CD4-positive, CD25-positive, alpha-beta regulatory T cell (primary cell): ENCODE data around the gene DAGLA. TPM values are rescaled to one million over a fixed set of nuclear protein-coding genes. Genes with fewer than 3 reads are reported as not detected.
"Not testable (repeated sequence)": the region's sequence is repeated elsewhere in the genome, so short reads cannot be mapped to it uniquely, and the experiment has no call there.

Experiments used
- ATAC-seq, 2 donors: fragments of 150-1000 bp; cut with Tn5 transposase; one replicate each; pipeline ENCODE4 v1.10.0; 2021; ENCODE audit warnings: low read depth in 2 of 2, moderate number of reproducible peaks in 2 of 2, moderate library complexity in 1 of 2
- DNase-seq, 3 donors: peaks; one replicate each; pipeline versions ENCODE4 v3.0.0 to v3.0.0-alpha.2; 2012 to 2022; ENCODE audit warnings: mixed read lengths in 1 of 3
- H3K27ac ChIP-seq: one replicate; pipeline ENCODE4 v1.7.0; 2013; ENCODE audit warnings: mild to moderate bottlenecking, low read length; ENCODE audit not compliant: insufficient read depth, poor library complexity, severe bottlenecking
- H3K27me3 ChIP-seq: one replicate; pipeline ENCODE4 v1.7.0; 2013; ENCODE audit warnings: low read length; ENCODE audit not compliant: control insufficient read depth, insufficient read depth
- H3K36me3 ChIP-seq: one replicate; pipeline ENCODE4 v1.7.0; 2013; ENCODE audit warnings: mild to moderate bottlenecking, low read length, moderate library complexity; ENCODE audit not compliant: control insufficient read depth, insufficient read depth
- H3K4me1 ChIP-seq: 2 replicates; pipeline ENCODE4 v1.7.0; 2013; ENCODE audit warnings: mild to moderate bottlenecking, low read length; ENCODE audit not compliant: insufficient read depth, control insufficient read depth, poor library complexity, severe bottlenecking
- H3K4me3 ChIP-seq: one replicate; pipeline ENCODE4 v1.7.0; 2013; ENCODE audit warnings: low read depth, mild to moderate bottlenecking, low read length, moderate library complexity
- H3K9me3 ChIP-seq, 2 experiments: 1 replicate in 1 of 2; 2 replicates in 1 of 2; pipeline ENCODE4 v1.7.0; 2013; ENCODE audit warnings: low read length in 2 of 2, mild to moderate bottlenecking in 1 of 2, moderate library complexity in 1 of 2; ENCODE audit not compliant: control insufficient read depth in 2 of 2
- H3K27ac Mint-ChIP-seq, 3 donors: one replicate each; pipeline ENCODE4 v1.8.0; 2020 to 2022; ENCODE audit warnings: mild to moderate bottlenecking in 3 of 3, mixed read lengths in 3 of 3, moderate library complexity in 2 of 3
- H3K27me3 Mint-ChIP-seq: one replicate; pipeline ENCODE4 v1.8.0; 2022; ENCODE audit warnings: mild to moderate bottlenecking, mixed read lengths
- H3K36me3 Mint-ChIP-seq: one replicate; pipeline ENCODE4 v1.8.0; 2020; ENCODE audit warnings: mixed read lengths
- H3K4me1 Mint-ChIP-seq, 4 donors: one replicate each; pipeline ENCODE4 v1.8.0; 2020 to 2022; ENCODE audit warnings: mixed read lengths in 4 of 4, mild to moderate bottlenecking in 1 of 4
- H3K4me3 Mint-ChIP-seq, 4 donors: one replicate each; pipeline ENCODE4 v1.8.0; 2020 to 2022; ENCODE audit warnings: mild to moderate bottlenecking in 4 of 4, mixed read lengths in 4 of 4, moderate library complexity in 3 of 4
- H3K9me3 Mint-ChIP-seq, 7 donors: one replicate each; pipeline ENCODE4 v1.8.0; 2020 to 2022; ENCODE audit warnings: mixed read lengths in 7 of 7, mild to moderate bottlenecking in 3 of 7, moderate library complexity in 2 of 7
- polyA plus RNA-seq, 4 donors: library from polyadenylated mRNA; unstranded; fragments of 300-500 nt; fragmentation: Illumina TruSeq; gene quantifications; one replicate each; pipeline ENCODE4 v1.2.3, GENCODE V29; 2021
- total RNA-seq: library from RNA; stranded (reverse); gene quantifications from one replicate; pipeline ENCODE4 v1.2.3, GENCODE V29; 2022

DAGLA gene
- total and polyA plus RNA-seq, 5 donors from 2014 or later: 0.08 to 0.94 (median 0.10) TPM; not detected in 2

GRCh38 chr11:61642162-61642561, 38.0 kb upstream of the DAGLA start:
- Histone ChIP-seq H3K9me3 (no peaks in the 10 kb centered on the region), H3K27ac (no peak overlapping the region), H3K36me3 (no peaks in the 10 kb centered on the region), H3K27me3 (no peaks in the 10 kb centered on the region), H3K4me1 (no peaks in the 10 kb centered on the region), H3K4me3 (no peak overlapping the region)
- H3K4me3 Mint-ChIP-seq: no peak overlapping the region
- no peak overlapping the region for H3K27ac Mint-ChIP-seq
- no peaks in the 10 kb centered on the region for H3K4me1 Mint-ChIP-seq
- ATAC-seq: no peak
- H3K9me3 Mint-ChIP-seq: no peaks in the 10 kb centered on the region
- peaks cover 14% of the 10 kb centered on the region for H3K27me3 Mint-ChIP-seq
- H3K36me3 Mint-ChIP-seq: no peaks in the 10 kb centered on the region
- no peak for DNase-seq

- Mint-ChIP-seq H3K27ac (no peak overlapping the region), H3K9me3 (no peaks in the 10 kb centered on the region), H3K36me3 (no peaks in the 10 kb centered on the region), H3K4me1 (no peaks in the 10 kb centered on the region), H3K4me3 (no peak overlapping the region), H3K27me3 (peaks cover 6% of the 10 kb centered on the region)
- H3K27ac ChIP-seq: no peak overlapping the region
- no peaks in the 10 kb centered on the region for H3K36me3 ChIP-seq
- H3K27me3 ChIP-seq: no peaks in the 10 kb centered on the region
- no peak for DNase-seq
- no peaks in the 10 kb centered on the region for H3K9me3 ChIP-seq
- H3K4me1 ChIP-seq: no peaks in the 10 kb centered on the region
- no peak for ATAC-seq
- H3K4me3 ChIP-seq: no peak overlapping the region
Measured at GRCh38 chr11:61645179-61645868, 34.9 kb upstream of the DAGLA start.

- Histone ChIP-seq H3K4me1 (no peaks in the 10 kb centered on the region), H3K36me3 (no peaks in the 10 kb centered on the region), H3K9me3 (no peaks in the 10 kb centered on the region), H3K27me3 (no peaks in the 10 kb centered on the region), H3K4me3 (no peak overlapping the region), H3K27ac (no peak overlapping the region)
- no peaks in the 10 kb centered on the region for H3K4me1 Mint-ChIP-seq
- no peaks in the 10 kb centered on the region for H3K9me3 Mint-ChIP-seq
- H3K36me3 Mint-ChIP-seq: no peaks in the 10 kb centered on the region
- no peak overlapping the region for H3K27ac Mint-ChIP-seq
- DNase-seq (no peak), ATAC-seq (no peak)
- peaks cover 6% of the 10 kb centered on the region for H3K27me3 Mint-ChIP-seq
- no peak overlapping the region for H3K4me3 Mint-ChIP-seq
Measured at GRCh38 chr11:61647529-61647928, 32.7 kb upstream of the DAGLA start.

GRCh38 chr11:61650781-61651571, 29.2 kb upstream of the DAGLA start:
- Histone ChIP-seq H3K4me1 (no peaks in the 10 kb centered on the region), H3K27me3 (no peaks in the 10 kb centered on the region), H3K9me3 (no peaks in the 10 kb centered on the region), H3K4me3 (no peak overlapping the region), H3K36me3 (no peaks in the 10 kb centered on the region), H3K27ac (no peak overlapping the region)
- Mint-ChIP-seq H3K36me3 (no peaks in the 10 kb centered on the region), H3K4me3 (no peak overlapping the region), H3K27me3 (peaks cover 19% of the 10 kb centered on the region), H3K27ac (no peak overlapping the region), H3K9me3 (no peaks in the 10 kb centered on the region), H3K4me1 (no peaks in the 10 kb centered on the region)
- no peak for ATAC-seq
- DNase-seq: no peak

GRCh38 chr11:61652135-61652534, 28.1 kb upstream of the DAGLA start:
- Mint-ChIP-seq H3K27ac (no peak overlapping the region), H3K4me1 (no peaks in the 10 kb centered on the region), H3K36me3 (no peaks in the 10 kb centered on the region), H3K27me3 (peaks cover 21% of the 10 kb centered on the region), H3K4me3 (no peak overlapping the region), H3K9me3 (no peaks in the 10 kb centered on the region)
- H3K27ac ChIP-seq: no peak overlapping the region
- no peak overlapping the region for H3K4me3 ChIP-seq
- no peaks in the 10 kb centered on the region for H3K9me3 ChIP-seq
- H3K4me1 ChIP-seq: no peaks in the 10 kb centered on the region
- no peak for ATAC-seq
- DNase-seq: no peak
- no peaks in the 10 kb centered on the region for H3K36me3 ChIP-seq
- H3K27me3 ChIP-seq: no peaks in the 10 kb centered on the region

GRCh38 chr11:61654397-61654829, 25.8 kb upstream of the DAGLA start:
- H3K36me3 Mint-ChIP-seq: no peaks in the 10 kb centered on the region
- no peaks in the 10 kb centered on the region for H3K4me1 ChIP-seq
- no peaks in the 10 kb centered on the region for H3K9me3 ChIP-seq
- no peaks in the 10 kb centered on the region for H3K9me3 Mint-ChIP-seq
- H3K27ac ChIP-seq: no peak overlapping the region
- no peaks in the 10 kb centered on the region for H3K27me3 ChIP-seq
- ATAC-seq (no peak), DNase-seq (no peak)
- H3K36me3 ChIP-seq: no peaks in the 10 kb centered on the region
- no peak overlapping the region for H3K27ac Mint-ChIP-seq
- no peak overlapping the region for H3K4me3 Mint-ChIP-seq
- no peak overlapping the region for H3K4me3 ChIP-seq
- no peaks in the 10 kb centered on the region for H3K4me1 Mint-ChIP-seq
- peaks cover 21% of the 10 kb centered on the region for H3K27me3 Mint-ChIP-seq

GRCh38 chr11:61655266-61656159, 24.7 kb upstream of the DAGLA start:
- not testable (repeated sequence) for H3K4me3 ChIP-seq, H3K9me3 ChIP-seq, H3K4me1 ChIP-seq, H3K36me3 ChIP-seq, H3K27ac ChIP-seq, ATAC-seq, H3K36me3 Mint-ChIP-seq, DNase-seq, H3K4me3 Mint-ChIP-seq, H3K27me3 ChIP-seq, H3K27ac Mint-ChIP-seq, H3K9me3 Mint-ChIP-seq, H3K4me1 Mint-ChIP-seq
- H3K27me3 Mint-ChIP-seq: peaks cover 21% of the 10 kb centered on the region
